ENCODE data around the gene EPB41L3.

GRCh38 chr18:5365443-5365842 is 178.4 kb downstream of the EPB41L3 start:
- TF ChIP-seq ZNF510 (tag by site-specific recombination; IDR thresholded peaks at IDR 0.05; ENCODE audit: insufficient replicate concordance) (no peak), SETDB1 (IDR thresholded peaks at IDR 0.05; ENCODE audit: insufficient read length, low read length) (no peak)
